ENCODE data around the gene LRRC4C. TPM values are rescaled to one million over a fixed set of nuclear protein-coding genes. Genes with fewer than 3 reads are reported as not detected.

The LRRC4C gene
- total RNA-seq, 2 donors from 2014 or later, result 0.42 TPM; not detected in 1

DNA sequence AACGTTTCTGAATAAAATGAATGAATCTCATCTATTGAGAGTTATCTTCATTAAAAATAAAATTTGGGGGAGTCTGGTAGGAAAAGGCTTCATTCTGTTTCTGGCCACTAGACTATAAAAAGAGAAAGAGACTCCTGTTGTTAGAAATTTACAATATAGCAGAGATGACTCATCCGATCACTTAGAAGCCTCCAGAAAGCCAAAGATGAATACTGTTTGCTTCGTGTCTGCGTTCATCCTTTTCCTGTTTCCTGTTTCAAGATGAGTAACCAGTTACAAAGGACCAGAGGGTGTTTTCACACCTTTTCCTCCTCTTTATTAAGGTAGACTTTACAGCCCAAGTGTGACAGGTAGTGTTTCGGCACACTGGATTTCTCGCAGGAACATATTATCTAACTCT lies 1120.7 kb downstream of the LRRC4C start:
- no peak for DNase-seq
- intact Hi-C loops (cut with DNase I), result no loop called here
- no peaks in the 10 kb centered on the region for H3K4me1 ChIP-seq
- no peak for TF ChIP-seq CTCF (IDR thresholded peaks at IDR 0.05)
- no peak overlapping the region for H3K27ac ChIP-seq
- H3K27me3 ChIP-seq, result no peaks in the 10 kb centered on the region
- H3K9ac ChIP-seq (ENCODE audit: low read depth in 2 of 2, low read length in 2 of 2), result no peak overlapping the region
- no peaks in the 10 kb centered on the region for H3K36me3 ChIP-seq
- H3K9me3 ChIP-seq, result no peaks in the 10 kb centered on the region
- no peak overlapping the region for H3K4me3 ChIP-seq

- Histone ChIP-seq H3K27me3 (no peaks in the 10 kb centered on the region), H3K9ac (ENCODE audit: low read depth in 2 of 2, low read length in 2 of 2) (no peak overlapping the region), H3K4me1 (no peaks in the 10 kb centered on the region), H3K4me3 (no peak overlapping the region), H3K36me3 (no peaks in the 10 kb centered on the region), H3K27ac (no peak overlapping the region), H3K9me3 (no peaks in the 10 kb centered on the region)
- no peak for DNase-seq
- TF ChIP-seq CTCF (IDR thresholded peaks at IDR 0.05), result no peak
- intact Hi-C loops (cut with DNase I), result no loop called here
These were observed 1121.4 kb downstream of the LRRC4C start for GRCh38 chr11:40338062-40338461.

DNA sequence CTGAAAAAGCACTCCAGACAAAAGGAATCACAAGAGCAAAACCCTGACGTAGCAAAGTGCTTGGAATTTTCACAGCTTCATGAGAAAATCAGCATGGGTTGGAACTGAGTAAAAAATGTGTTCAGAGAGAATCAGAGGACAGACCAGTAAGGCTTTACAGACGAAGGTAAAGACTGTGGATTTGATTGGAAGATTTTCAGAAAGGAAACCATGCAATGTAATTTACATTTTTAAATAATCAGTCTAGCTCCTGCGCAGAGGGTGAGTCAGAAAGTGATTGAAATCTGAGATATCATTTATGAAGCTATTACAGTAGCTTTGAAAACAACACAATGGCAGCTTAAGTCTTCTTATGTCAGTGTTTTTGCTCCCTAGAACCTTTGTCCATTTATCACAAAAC lies 1122.3 kb downstream of the LRRC4C start:
- no peak for TF ChIP-seq CTCF (IDR thresholded peaks at IDR 0.05)

DNA sequence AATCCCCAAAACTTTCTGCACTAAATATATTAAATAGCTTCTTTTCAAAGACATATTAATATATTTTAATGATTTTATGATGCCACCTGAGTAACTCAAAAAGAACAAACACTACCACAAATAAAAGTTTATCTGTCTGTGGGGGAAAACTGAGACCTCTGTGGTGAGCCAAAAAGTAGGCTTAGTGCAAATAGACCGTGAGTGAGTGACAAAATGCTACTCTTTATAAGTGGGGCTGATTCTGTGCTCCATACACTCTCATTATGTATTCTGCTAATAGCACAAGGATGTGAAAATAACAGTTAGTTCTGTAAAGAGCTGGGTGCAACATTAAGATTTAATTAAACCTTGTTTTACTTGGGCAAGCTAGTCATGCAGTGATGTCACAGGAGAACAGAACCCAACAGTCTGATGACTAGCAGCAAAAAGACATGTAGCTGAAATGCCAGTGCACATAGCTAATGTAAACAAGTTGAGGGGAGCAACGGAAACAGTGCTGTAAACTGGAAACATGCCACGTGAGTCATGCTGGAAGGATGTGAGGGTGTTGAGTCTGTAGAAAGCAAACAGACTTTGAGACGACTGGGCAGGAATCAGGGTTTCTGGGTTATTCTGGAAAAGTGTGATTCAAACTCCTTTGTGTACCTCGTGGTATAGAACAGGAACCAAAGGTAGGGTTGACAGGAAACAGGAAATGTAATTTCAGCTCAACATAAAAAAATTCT lies 1130.4 kb downstream of the LRRC4C start:
- TF ChIP-seq CTCF (IDR thresholded peaks at IDR 0.05), result no peak
- Histone ChIP-seq H3K9ac (ENCODE audit: low read depth in 2 of 2, low read length in 2 of 2) (no peak overlapping the region), H3K36me3 (no peaks in the 10 kb centered on the region), H3K27me3 (no peaks in the 10 kb centered on the region), H3K4me3 (no peak overlapping the region), H3K9me3 (no peaks in the 10 kb centered on the region), H3K4me1 (no peaks in the 10 kb centered on the region), H3K27ac (no peak overlapping the region)
- intact Hi-C loops (cut with DNase I), result no loop called here
- DNase-seq, result peak; percentile 21

More for the DNA sequence above, 1122.3 kb downstream of the LRRC4C start:
- Histone ChIP-seq H3K27ac (no peak overlapping the region), H3K4me1 (no peaks in the 10 kb centered on the region), H3K9ac (ENCODE audit: low read depth in 2 of 2, low read length in 2 of 2) (no peak overlapping the region), H3K4me3 (no peak overlapping the region), H3K27me3 (no peaks in the 10 kb centered on the region), H3K9me3 (no peaks in the 10 kb centered on the region), H3K36me3 (no peaks in the 10 kb centered on the region)
- DNase-seq, result no peak
- intact Hi-C loops (cut with DNase I), result no loop called here

DNA sequence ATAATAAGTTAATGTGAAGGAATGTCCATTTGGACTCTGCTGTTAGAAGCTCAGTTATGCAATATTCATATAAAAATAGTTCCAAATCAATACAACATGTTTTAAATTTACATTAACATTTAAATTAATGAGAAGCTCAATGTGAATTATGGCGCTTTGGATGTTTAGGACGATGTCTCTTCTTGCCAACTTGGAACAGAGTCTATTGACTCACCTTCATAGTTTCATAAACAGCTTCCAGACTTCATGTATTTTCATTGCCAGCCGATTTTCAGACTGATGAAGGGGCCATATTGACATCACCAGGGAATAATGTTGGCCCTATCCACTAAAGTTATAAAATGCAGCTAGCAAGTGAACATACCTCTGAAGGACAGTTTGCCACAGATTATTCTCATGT lies 1136.2 kb downstream of the LRRC4C start:
- TF ChIP-seq CTCF (IDR thresholded peaks at IDR 0.05), result no peak
- no peak for DNase-seq
- H3K9ac ChIP-seq (ENCODE audit: low read depth in 2 of 2, low read length in 2 of 2), result no peak overlapping the region
- no peaks in the 10 kb centered on the region for H3K36me3 ChIP-seq
- H3K4me3 ChIP-seq, result no peak overlapping the region
- no peaks in the 10 kb centered on the region for H3K27me3 ChIP-seq
- no peaks in the 10 kb centered on the region for H3K9me3 ChIP-seq
- intact Hi-C loops (cut with DNase I), result no loop called here
- H3K27ac ChIP-seq, result no peak overlapping the region
- no peaks in the 10 kb centered on the region for H3K4me1 ChIP-seq
